Stimulated activated CD8-positive, alpha-beta memory T cell treated with anti-CD3 and anti-CD28 coated beads, Interleukin-7, amount 100 ng/mL, for 24 hours (primary cell): ENCODE measurements around the gene RHOXF2.
"Not testable (repeated sequence)": the region's sequence is repeated elsewhere in the genome, so short reads cannot be mapped to it uniquely, and the experiment has no call there.

Experiments used
- DNase-seq: peaks from one replicate; pipeline ENCODE4 v3.0.0-alpha.2; 2020; ENCODE audit warnings: low read depth

RHOXF2 gene

GRCh38 chrX:120158313-120158712 is at the start of gene RHOXF2:
TSS of gene RHOXF2 (plus strand) at chrX:120158613. CDS start at chrX:120158751, 138 bp downstream.
- DNase-seq: not testable (repeated sequence)

- no peak for DNase-seq
These were observed 49.0 kb upstream of the RHOXF2 start for GRCh38 chrX:120109378-120109777.

GRCh38 chrX:120111611-120112010 is 46.8 kb upstream of the RHOXF2 start:
- DNase-seq: no peak

- DNase-seq: no peak
These were observed 42.9 kb upstream of the RHOXF2 start, which contains the start of gene RHOXF1 for GRCh38 chrX:120115438-120115963. TSS of gene RHOXF1 (minus strand) at chrX:120115913. CDS start at chrX:120115862, 51 bp downstream.

GRCh38 chrX:120120223-120120622 is 38.2 kb upstream of the RHOXF2 start:
- DNase-seq: no peak

- no peak for DNase-seq
These were observed 33.0 kb upstream of the RHOXF2 start for GRCh38 chrX:120125444-120125843.

- DNase-seq: not testable (repeated sequence)
These were observed 30.0 kb upstream of the RHOXF2 start for GRCh38 chrX:120128306-120128846.

GRCh38 chrX:120136128-120136527 is 22.3 kb upstream of the RHOXF2 start:
- DNase-seq: no peak

GRCh38 chrX:120136840-120137239 is 21.6 kb upstream of the RHOXF2 start:
- DNase-seq: no peak

- no peak for DNase-seq
These were observed 21.0 kb upstream of the RHOXF2 start for GRCh38 chrX:120137439-120137838.

- no peak for DNase-seq
These were observed 18.0 kb upstream of the RHOXF2 start for GRCh38 chrX:120140293-120140981.

GRCh38 chrX:120144178-120144844 is 14.1 kb upstream of the RHOXF2 start:
- no peak for DNase-seq

- DNase-seq: no peak
These were observed 13.0 kb upstream of the RHOXF2 start for GRCh38 chrX:120145295-120145925.

GRCh38 chrX:120146323-120146722 is 12.1 kb upstream of the RHOXF2 start:
- not testable (repeated sequence) for DNase-seq

GRCh38 chrX:120147537-120147936 is 10.9 kb upstream of the RHOXF2 start:
- DNase-seq: no peak

GRCh38 chrX:120150109-120150744 is 8.2 kb upstream of the RHOXF2 start:
- DNase-seq: not testable (repeated sequence)

- DNase-seq: not testable (repeated sequence)
These were observed 673 bp downstream of the RHOXF2 start for GRCh38 chrX:120159086-120159485.

GRCh38 chrX:120193254-120193653 is 34.8 kb downstream of the RHOXF2 start:
- DNase-seq: not testable (repeated sequence)

GRCh38 chrX:120193720-120194119 is 35.3 kb downstream of the RHOXF2 start:
- not testable (repeated sequence) for DNase-seq

- DNase-seq: not testable (repeated sequence)
These were observed 37.4 kb downstream of the RHOXF2 start for GRCh38 chrX:120195786-120196185.

GRCh38 chrX:120196626-120197283 is 38.3 kb downstream of the RHOXF2 start:
- DNase-seq: not testable (repeated sequence)
